ENCODE data around the gene CA6. TPM values are rescaled to one million over a fixed set of nuclear protein-coding genes. Genes with fewer than 3 reads are reported as not detected.

The CA6 gene
- total RNA-seq, 4 donors from 2014 or later: not detected

GRCh38 chr1:8950309-8950708 is 4.6 kb downstream of the CA6 start:
- H3K27me3 ChIP-seq: no peaks in the 10 kb centered on the region
- no peaks in the 10 kb centered on the region for H3K9me3 ChIP-seq
- 61 to 86% methylated on average over 3 of the region's 3 CpGs for WGBS, 2 donors
- no peak overlapping the region for H3K4me3 ChIP-seq
- H3K27ac ChIP-seq: no peak overlapping the region
- H3K4me1 ChIP-seq: no peaks in the 10 kb centered on the region
- no peak for DNase-seq (ENCODE audit: low spot score in 2 of 2)
- TF ChIP-seq CTCF (IDR thresholded peaks at IDR 0.05) (no peak), POLR2A (IDR thresholded peaks at IDR 0.05) (no peak), EP300 (IDR thresholded peaks at IDR 0.05) (no peak)
- H3K36me3 ChIP-seq: no peaks in the 10 kb centered on the region

DNA sequence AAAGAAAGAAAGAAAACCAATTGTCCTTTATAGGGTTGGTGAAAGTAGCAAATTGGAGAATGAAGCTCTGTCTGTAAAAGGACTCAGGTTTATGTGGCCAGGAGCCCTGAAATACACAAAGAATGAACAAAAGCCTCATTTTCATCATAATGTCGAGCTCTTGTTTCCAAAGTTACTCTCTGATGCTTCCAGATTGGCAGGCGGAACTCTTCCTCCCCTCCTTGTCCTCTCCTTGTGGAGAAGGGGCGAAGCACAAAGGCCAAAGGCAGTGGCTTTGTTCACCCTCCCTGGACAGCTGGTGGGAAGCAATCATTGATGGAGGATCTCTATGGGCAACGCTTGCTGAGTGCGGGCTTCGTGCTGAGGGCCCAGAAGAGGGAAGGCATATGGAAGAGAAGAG is 5.6 kb downstream of the CA6 start:
- Histone ChIP-seq H3K36me3 (no peaks in the 10 kb centered on the region), H3K27me3 (no peaks in the 10 kb centered on the region), H3K27ac (no peak overlapping the region), H3K4me3 (no peak overlapping the region), H3K9me3 (no peaks in the 10 kb centered on the region), H3K4me1 (no peaks in the 10 kb centered on the region)
- TF ChIP-seq CTCF (IDR thresholded peaks at IDR 0.05) (no peak), EP300 (IDR thresholded peaks at IDR 0.05) (no peak), POLR2A (IDR thresholded peaks at IDR 0.05) (no peak)
- 51 to 54% methylated on average over 6 of the region's 6 CpGs for WGBS, 2 donors
- no peak for DNase-seq (ENCODE audit: low spot score in 2 of 2)

DNA sequence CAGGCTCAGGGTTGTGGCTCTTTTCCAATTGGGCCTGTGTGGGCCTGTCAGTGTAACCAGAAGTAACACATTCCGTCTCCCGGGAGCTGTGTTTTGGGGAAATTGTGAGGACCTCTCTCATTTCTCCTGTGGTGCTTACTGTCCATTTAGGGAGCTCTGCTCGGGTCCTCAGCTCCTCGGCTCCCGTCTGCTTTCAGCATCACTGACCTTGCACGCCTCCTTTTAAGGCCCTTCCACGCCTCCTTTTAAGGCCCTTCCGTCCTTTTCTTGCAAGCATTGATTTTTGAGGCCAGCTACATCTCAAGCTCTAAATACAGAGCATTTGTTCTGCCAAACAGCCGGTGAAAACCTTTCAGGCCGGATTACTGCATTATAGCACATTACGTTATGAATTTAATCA is 9.7 kb downstream of the CA6 start:
- H3K36me3 ChIP-seq: no peaks in the 10 kb centered on the region
- TF ChIP-seq CTCF (IDR thresholded peaks at IDR 0.05): no peak
- TF ChIP-seq EP300 (IDR thresholded peaks at IDR 0.05): no peak
- TF ChIP-seq POLR2A (IDR thresholded peaks at IDR 0.05): no peak
- no peak overlapping the region for H3K27ac ChIP-seq
- WGBS, 2 donors: 72 to 79% methylated on average over 11 of the region's 11 CpGs
- no peaks in the 10 kb centered on the region for H3K4me1 ChIP-seq
- H3K4me3 ChIP-seq: no peak overlapping the region
- H3K27me3 ChIP-seq: no peaks in the 10 kb centered on the region
- H3K9me3 ChIP-seq: peaks cover 0 to 5% (median 0%) of the 10 kb centered on the region in 4 donors
- no peak for DNase-seq (ENCODE audit: low spot score in 2 of 2)

GRCh38 chr1:8956461-8957349 is 11.0 kb downstream of the CA6 start:
- Histone ChIP-seq H3K27ac (no peak overlapping the region), H3K36me3 (no peaks in the 10 kb centered on the region), H3K4me1 (no peaks in the 10 kb centered on the region), H3K9me3 (peaks cover 0 to 6% (median 0%) of the 10 kb centered on the region in 4 donors), H3K4me3 (no peak overlapping the region), H3K27me3 (no peaks in the 10 kb centered on the region)
- TF ChIP-seq EP300 (IDR thresholded peaks at IDR 0.05) (no peak), POLR2A (IDR thresholded peaks at IDR 0.05) (no peak), CTCF (IDR thresholded peaks at IDR 0.05) (no peak)
- DNase-seq (ENCODE audit: low spot score in 2 of 2): no peak
- WGBS, 2 donors: 88 to 94% methylated on average over 17 of the region's 17 CpGs

GRCh38 chr1:8962812-8963530 is 17.3 kb downstream of the CA6 start:
- Histone ChIP-seq H3K4me3 (no peak overlapping the region), H3K27me3 (no peaks in the 10 kb centered on the region), H3K36me3 (no peaks in the 10 kb centered on the region), H3K9me3 (peaks cover 0 to 6% (median 0%) of the 10 kb centered on the region in 4 donors), H3K4me1 (peaks cover 0 to 4% (median 0%) of the 10 kb centered on the region in 4 donors), H3K27ac (no peak overlapping the region)
- peak in 1 of 5 experiments; percentile 19 for TF ChIP-seq CTCF (IDR thresholded peaks at IDR 0.05)
- no peak for TF ChIP-seq POLR2A (IDR thresholded peaks at IDR 0.05)
- 47 to 50% methylated on average over 13 of the region's 13 CpGs for WGBS, 2 donors
- DNase-seq (ENCODE audit: low spot score in 2 of 2): peak in 1 of 2 donors; percentile 23

All from tibial nerve (tissue), 4 donors.